Stomach (tissue), 4 donors: Measurements from ENCODE around the gene GALNT13.

Source experiments
- EP300 ChIP-seq: sonication (generic); formaldehyde crosslinking; IDR thresholded peaks from one replicate; pipeline ENCODE4 v1.6.1; 2017; ENCODE audit warnings: antibody characterized with exemption
- POLR2A ChIP-seq, 4 donors: fragments of 450-650 bp; IDR thresholded peaks; one replicate each; pipeline ENCODE4 v1.6.1; 2016; ENCODE audit warnings: antibody characterized with exemption in 4 of 4, control low read depth in 2 of 4, mild to moderate bottlenecking in 1 of 4, moderate library complexity in 1 of 4
- POLR2AphosphoS5 ChIP-seq, 3 donors: sonication (generic); formaldehyde crosslinking; IDR thresholded peaks; one replicate each; pipeline ENCODE4 v1.6.1; 2016; ENCODE audit warnings: antibody characterized with exemption in 3 of 3
- TF ChIP-seq, protein P1 (sequence below), 7 experiments: fragments of 450-650 bp in 4 of 7; fragments of 200-600 bp in 3 of 7; sonication (generic) in 3 of 7; IDR thresholded peaks; one replicate each; pipeline ENCODE4 v1.5.1; 2016 to 2019; ENCODE audit warnings: antibody characterized with exemption in 7 of 7, control low read depth in 2 of 7, mild to moderate bottlenecking in 1 of 7

- TF ChIP-seq EP300, result no peak
- TF ChIP-seq, protein P1, sequence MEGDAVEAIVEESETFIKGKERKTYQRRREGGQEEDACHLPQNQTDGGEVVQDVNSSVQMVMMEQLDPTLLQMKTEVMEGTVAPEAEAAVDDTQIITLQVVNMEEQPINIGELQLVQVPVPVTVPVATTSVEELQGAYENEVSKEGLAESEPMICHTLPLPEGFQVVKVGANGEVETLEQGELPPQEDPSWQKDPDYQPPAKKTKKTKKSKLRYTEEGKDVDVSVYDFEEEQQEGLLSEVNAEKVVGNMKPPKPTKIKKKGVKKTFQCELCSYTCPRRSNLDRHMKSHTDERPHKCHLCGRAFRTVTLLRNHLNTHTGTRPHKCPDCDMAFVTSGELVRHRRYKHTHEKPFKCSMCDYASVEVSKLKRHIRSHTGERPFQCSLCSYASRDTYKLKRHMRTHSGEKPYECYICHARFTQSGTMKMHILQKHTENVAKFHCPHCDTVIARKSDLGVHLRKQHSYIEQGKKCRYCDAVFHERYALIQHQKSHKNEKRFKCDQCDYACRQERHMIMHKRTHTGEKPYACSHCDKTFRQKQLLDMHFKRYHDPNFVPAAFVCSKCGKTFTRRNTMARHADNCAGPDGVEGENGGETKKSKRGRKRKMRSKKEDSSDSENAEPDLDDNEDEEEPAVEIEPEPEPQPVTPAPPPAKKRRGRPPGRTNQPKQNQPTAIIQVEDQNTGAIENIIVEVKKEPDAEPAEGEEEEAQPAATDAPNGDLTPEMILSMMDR (IDR thresholded peaks at IDR 0.05), result no peak
- TF ChIP-seq POLR2A (IDR thresholded peaks at IDR 0.05), result no peak
- no peak for TF ChIP-seq POLR2AphosphoS5 (IDR thresholded peaks at IDR 0.05)
Observed at GRCh38 chr2:154489266-154489858, 617.6 kb downstream of the GALNT13 start.
